Measurements from ENCODE around the gene MRGPRG. TPM values are rescaled to one million over a fixed set of nuclear protein-coding genes. Genes with fewer than 3 reads are reported as not detected.
A peak's percentile ranks its signal among the peaks of the same experiment; 100 is the strongest.

Gene MRGPRG
- total and polyA plus RNA-seq, 2 of the 8 experiments (the other 6 are each of a cell fraction or from before 2014, with no cell fraction given), result not detected

GRCh38 chr11:3184732-3185347, 33.8 kb downstream of the MRGPRG start:
- no peak overlapping the region for H4K91ac ChIP-seq (replicated peaks; ENCODE audit: insufficient read length, low read length)
- H3K4me3 ChIP-seq (ENCODE audit: extremely low read depth in 1 of 4, insufficient read depth in 2 of 4, low read depth in 3 of 4, low read length in 4 of 4), result no peak overlapping the region
- DNase-seq (ENCODE audit: low read depth in 1 of 2, low spot score in 2 of 2) (no peak), FAIRE-seq (no peak)
- no peaks in the 10 kb centered on the region for H3K79me2 ChIP-seq (ENCODE audit: control insufficient read depth in 1 of 2, insufficient read depth in 2 of 2, low read length in 2 of 2)
- H2AK5ac ChIP-seq (ENCODE audit: low read depth, low read length), result no peak overlapping the region
- no peaks in the 10 kb centered on the region for H3K79me1 ChIP-seq (ENCODE audit: low read depth, low read length)
- H3K23me2 ChIP-seq (ENCODE audit: low read depth, low read length), result peaks cover 3% of the 10 kb centered on the region
- H3K23ac ChIP-seq (ENCODE audit: insufficient read length), result no peak overlapping the region
- H2BK20ac ChIP-seq (ENCODE audit: low read length), result no peak overlapping the region
- CTCF ChIA-PET (ENCODE audit: partially characterized antibody), result interaction anchor here (1.2 to 1.6 kb wide), 2 partner anchors 19 to 36 kb away, joined by 4 to 5 read pairs; no protein-coding TSS in a partner anchor
- H3K18ac ChIP-seq (ENCODE audit: extremely low read depth, low read length), result no peak overlapping the region
- no peak overlapping the region for H3K56ac ChIP-seq (replicated peaks; ENCODE audit: insufficient read length, low read depth, low read length)
- peaks cover 5 to 14% (median 10%) of the 10 kb centered on the region in 4 experiments for H3K4me1 ChIP-seq (replicated peaks in 1 of 4; ENCODE audit: control insufficient read depth in 3 of 4, insufficient read depth in 4 of 4, low read length in 3 of 4)
- WGBS, 2 experiments (ENCODE audit: extremely low coverage in 1 of 2, insufficient coverage in 1 of 2, insufficient read length in 1 of 2, insufficient replicate concordance in 2 of 2, low coverage in 1 of 2, low lambda C conversion rate in 2 of 2, missing lambda C conversion rate in 1 of 2), result 87% methylated on average over 11 of the region's 11 CpGs; no CpG with 5 or more reads in 1 of the 2 experiments
- no peaks in the 10 kb centered on the region for H4K20me1 ChIP-seq (replicated peaks in 1 of 2; ENCODE audit: control insufficient read depth in 1 of 2, insufficient read depth in 2 of 2, low read length in 2 of 2)
- no peak overlapping the region for H3K4ac ChIP-seq (replicated peaks; ENCODE audit: insufficient read length, low read depth, low read length)
- no peak overlapping the region for H2BK120ac ChIP-seq (replicated peaks; ENCODE audit: low read depth, low read length)
- H3K27ac ChIP-seq (ENCODE audit: low read depth, low read length), result no peak overlapping the region
- no peak overlapping the region for H4K8ac ChIP-seq (ENCODE audit: extremely low read depth, insufficient read depth, low read length)
- no peak overlapping the region for H2BK5ac ChIP-seq (ENCODE audit: low read depth, low read length)
- H3K9me3 ChIP-seq (ENCODE audit: insufficient read depth in 2 of 2, low read depth in 1 of 2, low read length in 1 of 2), result 0 out of 4 replicates have a peak, but pooled peaks cover 0 to 2% of the 10 kb centered on the region in 2 experiments
- H2BK12ac ChIP-seq (ENCODE audit: low read depth, low read length), result no peak overlapping the region
- H3K9ac ChIP-seq (replicated peaks in 1 of 4; ENCODE audit: extremely low read depth in 1 of 4, low read depth in 3 of 4, low read length in 3 of 4), result no peak overlapping the region
- H2BK15ac ChIP-seq (ENCODE audit: low read length), result no peak overlapping the region
- H4K5ac ChIP-seq (ENCODE audit: insufficient read length, low read depth, low read length), result no peak overlapping the region
- no peaks in the 10 kb centered on the region for H3K27me3 ChIP-seq (replicated peaks in 1 of 4; ENCODE audit: control insufficient read depth in 3 of 4, extremely low read depth in 1 of 4, insufficient read depth in 3 of 4, low read length in 3 of 4)
- H2AFZ ChIP-seq (ENCODE audit: low read length), result peak overlapping the region; percentile 71; the same call in 1 of the 2 replicates
- no peak overlapping the region for H3K4me2 ChIP-seq (ENCODE audit: insufficient read depth in 1 of 2, low read depth in 2 of 2, low read length in 2 of 2)
- H3K36me3 ChIP-seq (ENCODE audit: control insufficient read depth in 2 of 4, insufficient read depth in 4 of 4, low read length in 3 of 4), result no peaks in the 10 kb centered on the region
- no peak for TF ChIP-seq GABPA (IDR thresholded peaks at IDR 0.05; ENCODE audit: borderline replicate concordance, insufficient read depth, low read length)
- TF ChIP-seq, protein P1, sequence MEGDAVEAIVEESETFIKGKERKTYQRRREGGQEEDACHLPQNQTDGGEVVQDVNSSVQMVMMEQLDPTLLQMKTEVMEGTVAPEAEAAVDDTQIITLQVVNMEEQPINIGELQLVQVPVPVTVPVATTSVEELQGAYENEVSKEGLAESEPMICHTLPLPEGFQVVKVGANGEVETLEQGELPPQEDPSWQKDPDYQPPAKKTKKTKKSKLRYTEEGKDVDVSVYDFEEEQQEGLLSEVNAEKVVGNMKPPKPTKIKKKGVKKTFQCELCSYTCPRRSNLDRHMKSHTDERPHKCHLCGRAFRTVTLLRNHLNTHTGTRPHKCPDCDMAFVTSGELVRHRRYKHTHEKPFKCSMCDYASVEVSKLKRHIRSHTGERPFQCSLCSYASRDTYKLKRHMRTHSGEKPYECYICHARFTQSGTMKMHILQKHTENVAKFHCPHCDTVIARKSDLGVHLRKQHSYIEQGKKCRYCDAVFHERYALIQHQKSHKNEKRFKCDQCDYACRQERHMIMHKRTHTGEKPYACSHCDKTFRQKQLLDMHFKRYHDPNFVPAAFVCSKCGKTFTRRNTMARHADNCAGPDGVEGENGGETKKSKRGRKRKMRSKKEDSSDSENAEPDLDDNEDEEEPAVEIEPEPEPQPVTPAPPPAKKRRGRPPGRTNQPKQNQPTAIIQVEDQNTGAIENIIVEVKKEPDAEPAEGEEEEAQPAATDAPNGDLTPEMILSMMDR (IDR thresholded peaks at IDR 0.05; ENCODE audit: control extremely low read depth in 1 of 3, insufficient read depth in 1 of 3, low read depth in 1 of 3, low read length in 3 of 3), result no peak
- no peak for TF ChIP-seq SIX5 (IDR thresholded peaks at IDR 0.05; ENCODE audit: low read depth, low read length)
- no peak for TF ChIP-seq CHD2 (IDR thresholded peaks at IDR 0.05; ENCODE audit: low read length)
- no peak for TF ChIP-seq EP300 (IDR thresholded peaks at IDR 0.05; ENCODE audit: borderline replicate concordance in 1 of 2, low read depth in 2 of 2, low read length in 2 of 2)
- POLR2A ChIA-PET (ENCODE audit: partially characterized antibody), result interaction anchor here (0.7 kb wide), 1 partner anchor 39 kb away, joined by 3 read pairs; no protein-coding TSS in a partner anchor
- H3K14ac ChIP-seq (ENCODE audit: insufficient read length), result no peak overlapping the region
